CD4-positive, alpha-beta T cell (primary cell): ENCODE data around the gene D2HGDH. TPM values are rescaled to one million over a fixed set of nuclear protein-coding genes. Genes with fewer than 3 reads are reported as not detected.
A peak's percentile ranks its signal among the peaks of the same experiment; 100 is the strongest.
"Not testable (repeated sequence)": the region's sequence is repeated elsewhere in the genome, so short reads cannot be mapped to it uniquely, and the experiment has no call there.

Experiments used
- ATAC-seq: fragments of 200-7000 bp; cut with Tn5 transposase; one replicate; pipeline ENCODE4 v1.10.0; 2022; ENCODE audit warnings: mild to moderate bottlenecking; ENCODE audit not compliant: poor library complexity
- CTCF ChIA-PET: fragments of 350-600 bp; sonication (Branson Sonifier 250); formaldehyde crosslinking; loops from one replicate; lab custom pipeline; 2021; ENCODE audit warnings: antibody characterized with exemption, inconsistent platforms; lab: Charles Lee
- POLR2A ChIA-PET: fragments of 350-600 bp; sonication (Branson Sonifier 250); formaldehyde crosslinking; loops from one replicate; lab custom pipeline; 2021; ENCODE audit warnings: antibody characterized with exemption, inconsistent platforms; lab: Charles Lee
- DNase-seq, 14 experiments: peaks; one replicate each; pipeline ENCODE4 v3.0.0-alpha.2; 2013 to 2020; ENCODE audit warnings: mixed read lengths in 2 of 14
- H3K27ac ChIP-seq, 2 donors: one replicate each; pipeline versions ENCODE4 v1.5.1 to v1.7.0; 2013; ENCODE audit warnings: low read length in 2 of 2, low read depth in 1 of 2, mild to moderate bottlenecking in 1 of 2
- H3K27me3 ChIP-seq, 2 experiments: 1 replicate in 1 of 2; 2 replicates in 1 of 2; pipeline versions ENCODE4 v1.6.1 to v1.7.0; 2013; ENCODE audit warnings: low read length in 2 of 2, control low read depth in 1 of 2, mild to moderate bottlenecking in 1 of 2, moderate library complexity in 1 of 2; ENCODE audit not compliant: insufficient read depth in 2 of 2, control insufficient read depth in 1 of 2
- H3K36me3 ChIP-seq: one replicate; pipeline ENCODE4 v1.6.1; 2013; ENCODE audit warnings: low read length, control low read depth; ENCODE audit not compliant: insufficient read depth
- H3K4me1 ChIP-seq: one replicate; pipeline ENCODE4 v1.6.1; 2013; ENCODE audit warnings: low read length, control low read depth; ENCODE audit not compliant: insufficient read depth
- H3K4me3 ChIP-seq: one replicate; pipeline ENCODE4 v1.5.1; 2013; ENCODE audit warnings: mild to moderate bottlenecking, low read length, moderate library complexity
- H3K9me3 ChIP-seq, 2 experiments: 1 replicate in 1 of 2; 2 replicates in 1 of 2; pipeline versions ENCODE4 v1.6.1 to v1.7.0; 2013; ENCODE audit warnings: low read length in 2 of 2, mild to moderate bottlenecking in 2 of 2, control low read depth in 1 of 2, moderate library complexity in 1 of 2; ENCODE audit not compliant: control insufficient read depth in 1 of 2, insufficient read depth in 1 of 2
- H3K27ac Mint-ChIP-seq: one replicate; pipeline ENCODE4 v1.8.0; 2020; ENCODE audit warnings: mixed read lengths
- H3K27me3 Mint-ChIP-seq: one replicate; pipeline ENCODE4 v1.8.0; 2021; ENCODE audit warnings: mixed read lengths
- H3K36me3 Mint-ChIP-seq: one replicate; pipeline ENCODE4 v1.8.0; 2021; ENCODE audit warnings: low read depth, mixed read lengths
- H3K4me1 Mint-ChIP-seq: one replicate; pipeline ENCODE4 v1.8.0; 2021; ENCODE audit warnings: low read depth, mixed read lengths
- H3K4me3 Mint-ChIP-seq: one replicate; pipeline ENCODE4 v1.8.0; 2020; ENCODE audit warnings: mild to moderate bottlenecking, mixed read lengths
- H3K9me3 Mint-ChIP-seq: one replicate; pipeline ENCODE4 v1.8.0; 2020; ENCODE audit warnings: mixed read lengths
- intact Hi-C, 2 experiments: fragments of 100-400 bp; cut with DNase I in 1 of 2; cut with micrococcal nuclease in 1 of 2; formaldehyde crosslinking; loops; one replicate each; pipeline versions ENCODE4 v1.15.1 to v1.9.0; 2023 to 2025; cut with DNase I, micrococcal nuclease
- total RNA-seq, 174 experiments: library from RNA in 2 of 174; stranded (reverse) in 2 of 174; gene quantifications; one replicate each; pipeline ENCODE4 v1.2.3 and lab custom pipeline; 2021 to 2026
- TF ChIP-seq, protein P1 (sequence below): fragments of 200-600 bp; IDR thresholded peaks from one replicate; pipeline ENCODE4 v1.8.0; 2022; ENCODE audit warnings: antibody characterized with exemption, mild to moderate bottlenecking

Gene D2HGDH
- total RNA-seq, 2 experiments from 2014 or later: 27.6 to 30.6 TPM

DNA sequence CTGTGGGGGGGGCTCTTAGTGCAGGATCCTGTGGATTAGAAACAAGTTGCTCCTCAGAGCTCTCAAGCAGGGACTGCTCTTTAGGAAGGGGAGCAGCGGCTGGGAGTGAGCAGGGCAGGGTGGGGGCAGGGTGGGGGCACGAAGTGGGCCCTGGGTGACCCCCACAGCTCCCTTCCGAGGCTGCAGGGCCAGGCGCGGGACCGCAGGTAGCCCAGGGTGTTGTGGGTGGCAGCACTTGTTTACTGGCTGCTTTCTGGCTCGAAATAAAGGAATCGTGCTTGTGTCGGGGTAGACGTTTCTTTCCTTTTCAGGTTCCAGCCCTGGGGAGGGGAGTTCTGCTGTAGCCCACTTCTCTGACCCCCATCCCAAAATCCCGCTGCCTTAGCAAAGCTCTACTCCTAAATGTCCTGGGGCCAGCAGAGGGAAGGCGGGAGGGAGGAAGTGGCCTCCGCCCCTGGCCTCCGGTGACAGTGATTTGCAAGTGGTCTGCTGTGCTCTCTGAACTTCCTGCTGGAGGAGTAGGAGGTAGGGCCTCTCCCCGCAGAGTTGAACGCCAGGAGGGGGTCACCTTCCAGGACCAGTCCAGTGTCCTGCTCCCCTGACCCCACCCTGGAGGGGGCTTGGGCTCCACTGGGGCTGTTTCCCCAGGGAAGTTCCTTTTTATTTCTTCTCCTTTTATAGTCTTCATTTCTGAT lies 82.8 kb downstream of the D2HGDH start:
- intact Hi-C loops: loop anchor here in 1 of 2 experiments (10.0 kb wide), 1 partner anchor 48 kb away; the partner anchor contains the start of gene RTP5
- no peak for ATAC-seq

GRCh38 chr2:241817821-241818215 lies 83.4 kb downstream of the D2HGDH start:
- H3K36me3 ChIP-seq, H3K4me1 Mint-ChIP-seq, H3K9me3 ChIP-seq, H3K27me3 Mint-ChIP-seq, H3K4me3 ChIP-seq, H3K27ac ChIP-seq, H3K9me3 Mint-ChIP-seq, DNase-seq, CTCF ChIA-PET, POLR2A ChIA-PET, ATAC-seq, H3K4me3 Mint-ChIP-seq, H3K27me3 ChIP-seq, H3K36me3 Mint-ChIP-seq: not testable (repeated sequence)
- H3K27ac Mint-ChIP-seq: peak overlapping the region; percentile 44
- peaks cover 40% of the 10 kb centered on the region for H3K4me1 ChIP-seq
- intact Hi-C loops: loop anchor here in 1 of 2 experiments (10.0 kb wide), 1 partner anchor 47 kb away; the partner anchor contains the start of gene RTP5

More for the DNA sequence above, 82.8 kb downstream of the D2HGDH start:
- Histone ChIP-seq H3K4me1 (peaks cover 40% of the 10 kb centered on the region), H3K4me3 (no peak overlapping the region), H3K27me3 (peaks cover 0 to 3% of the 10 kb centered on the region in 2 experiments), H3K9me3 (no peaks in the 10 kb centered on the region), H3K36me3 (no peaks in the 10 kb centered on the region), H3K27ac (no peak overlapping the region)
- TF ChIP-seq, protein P1, sequence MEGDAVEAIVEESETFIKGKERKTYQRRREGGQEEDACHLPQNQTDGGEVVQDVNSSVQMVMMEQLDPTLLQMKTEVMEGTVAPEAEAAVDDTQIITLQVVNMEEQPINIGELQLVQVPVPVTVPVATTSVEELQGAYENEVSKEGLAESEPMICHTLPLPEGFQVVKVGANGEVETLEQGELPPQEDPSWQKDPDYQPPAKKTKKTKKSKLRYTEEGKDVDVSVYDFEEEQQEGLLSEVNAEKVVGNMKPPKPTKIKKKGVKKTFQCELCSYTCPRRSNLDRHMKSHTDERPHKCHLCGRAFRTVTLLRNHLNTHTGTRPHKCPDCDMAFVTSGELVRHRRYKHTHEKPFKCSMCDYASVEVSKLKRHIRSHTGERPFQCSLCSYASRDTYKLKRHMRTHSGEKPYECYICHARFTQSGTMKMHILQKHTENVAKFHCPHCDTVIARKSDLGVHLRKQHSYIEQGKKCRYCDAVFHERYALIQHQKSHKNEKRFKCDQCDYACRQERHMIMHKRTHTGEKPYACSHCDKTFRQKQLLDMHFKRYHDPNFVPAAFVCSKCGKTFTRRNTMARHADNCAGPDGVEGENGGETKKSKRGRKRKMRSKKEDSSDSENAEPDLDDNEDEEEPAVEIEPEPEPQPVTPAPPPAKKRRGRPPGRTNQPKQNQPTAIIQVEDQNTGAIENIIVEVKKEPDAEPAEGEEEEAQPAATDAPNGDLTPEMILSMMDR: no peak
- Mint-ChIP-seq H3K9me3 (no peaks in the 10 kb centered on the region), H3K36me3 (no peaks in the 10 kb centered on the region), H3K4me3 (no peak overlapping the region), H3K27me3 (no peaks in the 10 kb centered on the region), H3K27ac (peak overlapping the region; percentile 44), H3K4me1 (peaks cover 5% of the 10 kb centered on the region)
- ChIA-PET POLR2A (no interaction called here), CTCF (no interaction called here)
- peak in 3 of 14 experiments; percentile 10 to 42 (median 35) for DNase-seq

Other genes starting within 250 kb of the D2HGDH start
- 10 to 100 TPM; 76.1 to 81.3 TPM for gene STK25, start 226.0 kb upstream of the D2HGDH start, total RNA-seq
- gene BOK, start 175.9 kb upstream of the D2HGDH start, total RNA-seq: not detected
- 10 to 100 TPM; 27.5 to 31.4 TPM for gene THAP4, start 97.5 kb upstream of the D2HGDH start, total RNA-seq
- 10 to 100 TPM; 86.5 to 89.4 TPM for gene ATG4B, start 96.9 kb upstream of the D2HGDH start, total RNA-seq
- 1 to 10 TPM; 4.8 to 6.0 TPM for gene DTYMK, start 47.8 kb upstream of the D2HGDH start, total RNA-seq
- 10 to 100 TPM; 51.2 to 51.3 TPM for gene ING5, start 32.6 kb upstream of the D2HGDH start, total RNA-seq
- 1 to 10 TPM; 1.5 to 1.9 TPM for gene GAL3ST2, start 42.2 kb downstream of the D2HGDH start, total RNA-seq
- 1 to 10 TPM; 4.3 to 6.8 TPM for gene NEU4, start 74.6 kb downstream of the D2HGDH start, total RNA-seq
- 10 to 100 TPM in 1 of 2 experiments, 1 to 10 TPM in 1; 9.5 to 11.4 TPM for gene PDCD1, start 124.3 kb downstream of the D2HGDH start, total RNA-seq
- under 1 TPM; 0.30 to 0.36 TPM for gene RTP5, start 135.1 kb downstream of the D2HGDH start, total RNA-seq